ENCODE data around the gene NRP2.

NRP2 gene

GRCh38 chr2:205659922-205660321 is 22.4 kb upstream of the NRP2 start:
- DNase-seq, result no peak

GRCh38 chr2:205660521-205661124 is 21.7 kb upstream of the NRP2 start:
- DNase-seq, result no peak

- DNase-seq, result no peak
These were observed 21.0 kb upstream of the NRP2 start for GRCh38 chr2:205661281-205661680.

GRCh38 chr2:205662206-205662965 is 19.9 kb upstream of the NRP2 start:
- DNase-seq, result no peak

- DNase-seq, result no peak
These were observed 16.5 kb upstream of the NRP2 start for GRCh38 chr2:205665791-205666190.

GRCh38 chr2:205670292-205670691 is 12.0 kb upstream of the NRP2 start:
- DNase-seq, result no peak

- DNase-seq, result no peak
These were observed 9.0 kb upstream of the NRP2 start for GRCh38 chr2:205673312-205673711.

GRCh38 chr2:205675861-205676516 is 6.3 kb upstream of the NRP2 start:
- DNase-seq, result peak; percentile 6

- DNase-seq, result no peak
These were observed 3.7 kb upstream of the NRP2 start for GRCh38 chr2:205678541-205679142.

GRCh38 chr2:205679410-205680009 is 2.8 kb upstream of the NRP2 start:
- DNase-seq, result no peak

GRCh38 chr2:205680067-205680466 is 2.2 kb upstream of the NRP2 start:
- peak; percentile 58 for DNase-seq

- no peak for DNase-seq
These were observed 1.4 kb upstream of the NRP2 start for GRCh38 chr2:205680903-205681302.

GRCh38 chr2:205681401-205682238 is 681 bp upstream of the NRP2 start:
- DNase-seq, result no peak

GRCh38 chr2:205682971-205683501 is 735 bp downstream of the NRP2 start:
- no peak for DNase-seq

GRCh38 chr2:205683502-205684367 is 1.4 kb downstream of the NRP2 start:
- no peak for DNase-seq

GRCh38 chr2:205684871-205685313 is 2.6 kb downstream of the NRP2 start:
- no peak for DNase-seq

- no peak for DNase-seq
These were observed 3.2 kb downstream of the NRP2 start for GRCh38 chr2:205685314-205686055.

- DNase-seq, result no peak
These were observed 3.9 kb downstream of the NRP2 start for GRCh38 chr2:205686056-205686782.
